Measurements from ENCODE around the gene BTBD9. TPM values are rescaled to one million over a fixed set of nuclear protein-coding genes. Genes with fewer than 3 reads are reported as not detected.

BTBD9 gene
- total and polyA plus RNA-seq, 11 donors, result 6.3 to 23.3 (median 19.4) TPM

- no peak for DNase-seq
- TF ChIP-seq POLR2A (IDR thresholded peaks at IDR 0.05) (no peak), CTCF (IDR thresholded peaks at IDR 0.05) (no peak)
- no peaks in the 10 kb centered on the region for H3K27me3 ChIP-seq
- H3K4me1 ChIP-seq, result no peaks in the 10 kb centered on the region
- H3K27ac ChIP-seq, result no peak overlapping the region
- WGBS, 4 donors, result 95 to 98% (median 95%) methylated on average over 6 of the region's 6 CpGs
- peaks cover 0 to 55% (median 30%) of the 10 kb centered on the region in 9 donors for H3K36me3 ChIP-seq
- no peak overlapping the region for H3K4me3 ChIP-seq
- no peaks in the 10 kb centered on the region for H3K9me3 ChIP-seq
- intact Hi-C loops (cut with DNase I), result no loop called here
- ATAC-seq, result no peak
These were observed 59.7 kb downstream of the BTBD9 start for GRCh38 chr6:38580030-38580429.

GRCh38 chr6:38579010-38579628 lies 60.6 kb downstream of the BTBD9 start:
- Histone ChIP-seq H3K27ac (no peak overlapping the region), H3K4me3 (no peak overlapping the region), H3K27me3 (no peaks in the 10 kb centered on the region), H3K36me3 (peaks cover 0 to 48% (median 30%) of the 10 kb centered on the region in 9 donors), H3K9me3 (no peaks in the 10 kb centered on the region), H3K4me1 (no peaks in the 10 kb centered on the region)
- TF ChIP-seq POLR2A (IDR thresholded peaks at IDR 0.05), result no peak
- intact Hi-C loops (cut with DNase I), result no loop called here
- ATAC-seq, result no peak
- DNase-seq, result no peak

GRCh38 chr6:38578075-38578474 lies 61.7 kb downstream of the BTBD9 start:
- H3K4me3 ChIP-seq, result no peak overlapping the region
- ATAC-seq, result no peak
- no peak for DNase-seq
- WGBS, 4 donors, result 51 to 72% (median 63%) methylated on average over 6 of the region's 6 CpGs
- intact Hi-C loops (cut with DNase I), result no loop called here
- no peak overlapping the region for H3K27ac ChIP-seq
- H3K9me3 ChIP-seq, result no peaks in the 10 kb centered on the region
- peaks cover 0 to 47% (median 30%) of the 10 kb centered on the region in 9 donors for H3K36me3 ChIP-seq
- no peaks in the 10 kb centered on the region for H3K4me1 ChIP-seq
- TF ChIP-seq CTCF (IDR thresholded peaks at IDR 0.05), result no peak
- no peak for TF ChIP-seq POLR2A (IDR thresholded peaks at IDR 0.05)
- no peaks in the 10 kb centered on the region for H3K27me3 ChIP-seq

GRCh38 chr6:38577492-38577891 lies 62.2 kb downstream of the BTBD9 start:
- TF ChIP-seq POLR2A (IDR thresholded peaks at IDR 0.05) (no peak), CTCF (IDR thresholded peaks at IDR 0.05) (no peak)
- H3K4me3 ChIP-seq, result no peak overlapping the region
- H3K9me3 ChIP-seq, result no peaks in the 10 kb centered on the region
- H3K36me3 ChIP-seq, result peaks cover 0 to 47% (median 30%) of the 10 kb centered on the region in 9 donors
- H3K4me1 ChIP-seq, result peaks cover 0 to 5% (median 0%) of the 10 kb centered on the region in 12 donors
- intact Hi-C loops (cut with DNase I), result no loop called here
- 73 to 92% (median 88%) methylated on average over 2 of the region's 2 CpGs for WGBS, 4 donors
- no peaks in the 10 kb centered on the region for H3K27me3 ChIP-seq
- DNase-seq (no peak), ATAC-seq (no peak)
- no peak overlapping the region for H3K27ac ChIP-seq
